ENCODE results near the gene MAPKBP1. TPM values are rescaled to one million over a fixed set of nuclear protein-coding genes. Genes with fewer than 3 reads are reported as not detected.
A peak's percentile ranks its signal among the peaks of the same experiment; 100 is the strongest.

Gene MAPKBP1
- total RNA-seq, 1 donor: 22.8 TPM

DNA sequence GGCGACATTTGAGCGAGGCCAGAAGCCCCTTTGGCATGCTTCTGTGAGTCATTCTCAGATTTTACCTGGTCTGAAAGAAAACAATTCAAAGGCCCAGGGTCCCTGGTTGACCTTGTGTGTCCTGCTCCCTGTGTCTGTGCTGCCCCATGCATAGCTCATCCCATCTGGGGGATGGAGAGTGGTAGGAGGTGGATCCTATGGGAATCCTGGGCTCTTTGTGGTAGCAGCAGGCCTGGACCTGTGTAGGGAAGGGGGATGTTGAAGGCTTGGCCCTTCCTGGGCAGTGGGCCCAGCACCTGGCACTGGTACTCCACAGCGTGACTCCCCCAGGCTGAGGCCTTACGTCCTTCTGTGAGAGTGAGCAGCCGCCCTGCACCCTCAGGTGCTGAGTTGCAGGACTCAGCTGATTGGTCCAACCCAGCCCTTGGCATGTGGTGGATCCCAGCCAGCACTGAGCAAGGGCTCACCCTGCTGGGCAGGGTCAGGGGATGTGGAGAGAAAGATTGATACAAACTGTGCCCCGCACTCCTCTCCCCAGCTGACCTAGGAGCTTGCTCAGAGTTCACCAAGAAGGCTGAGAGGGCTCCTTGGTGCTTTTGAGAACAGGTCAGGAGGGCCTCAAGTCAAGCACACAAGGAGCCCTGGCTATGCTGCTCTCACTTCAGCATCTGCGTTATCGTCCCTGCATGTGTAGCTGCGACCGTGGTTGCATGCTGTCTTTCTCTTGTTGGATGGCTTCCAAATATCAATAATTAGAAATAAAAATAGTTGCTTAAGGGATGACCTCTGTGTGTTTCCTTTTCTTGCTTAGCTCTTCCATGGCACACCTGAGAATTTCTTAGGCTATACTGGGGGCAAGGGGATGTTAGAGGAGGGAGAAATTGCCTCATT is 32.3 kb downstream of the MAPKBP1 start:
- H3K4me2 ChIP-seq (ENCODE audit: insufficient read depth, low read length): no peak overlapping the region
- no peak overlapping the region for H3K27ac ChIP-seq (ENCODE audit: low read depth, low read length)
- H4K20me1 ChIP-seq (ENCODE audit: insufficient read depth, low read length): peaks cover 10% of the 10 kb centered on the region

DNA sequence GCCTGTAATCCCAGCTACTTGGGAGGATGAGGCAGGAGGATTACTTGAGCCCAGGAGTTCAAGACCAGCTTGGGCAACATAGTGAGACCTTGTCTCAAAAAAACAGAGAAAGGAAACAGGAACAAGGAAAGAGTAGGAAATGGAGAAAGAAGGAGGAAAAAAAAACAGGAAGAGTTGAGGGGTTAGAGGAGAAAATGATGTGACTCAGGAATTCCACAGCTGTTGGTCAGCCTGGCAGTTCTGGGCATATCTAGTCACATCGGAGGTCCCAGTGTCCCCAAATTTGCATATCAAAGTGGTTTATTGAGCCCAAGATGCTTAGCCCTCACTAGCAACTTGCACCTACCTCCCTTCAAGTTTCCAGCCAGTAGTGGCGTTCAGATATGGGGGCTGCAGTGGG is 34.8 kb downstream of the MAPKBP1 start:
- Histone ChIP-seq H3K9me3 (ENCODE audit: low read depth, low read length) (no peaks in the 10 kb centered on the region), H3K36me3 (ENCODE audit: insufficient read depth, low read length) (peaks cover 26% of the 10 kb centered on the region), H3K27me3 (ENCODE audit: insufficient read depth, low read length) (no peaks in the 10 kb centered on the region), H4K20me1 (ENCODE audit: insufficient read depth, low read length) (peaks cover 15% of the 10 kb centered on the region), H2AFZ (ENCODE audit: low read length) (no peak overlapping the region), H3K4me3 (ENCODE audit: insufficient read depth, low read length) (no peak overlapping the region), H3K4me1 (ENCODE audit: insufficient read depth, low read length) (peaks cover 6% of the 10 kb centered on the region), H3K79me2 (ENCODE audit: insufficient read depth, low read length) (peaks cover 32% of the 10 kb centered on the region), H3K4me2 (ENCODE audit: insufficient read depth, low read length) (no peak overlapping the region), H3K27ac (ENCODE audit: low read depth, low read length) (no peak overlapping the region)
- TF ChIP-seq, protein P1, sequence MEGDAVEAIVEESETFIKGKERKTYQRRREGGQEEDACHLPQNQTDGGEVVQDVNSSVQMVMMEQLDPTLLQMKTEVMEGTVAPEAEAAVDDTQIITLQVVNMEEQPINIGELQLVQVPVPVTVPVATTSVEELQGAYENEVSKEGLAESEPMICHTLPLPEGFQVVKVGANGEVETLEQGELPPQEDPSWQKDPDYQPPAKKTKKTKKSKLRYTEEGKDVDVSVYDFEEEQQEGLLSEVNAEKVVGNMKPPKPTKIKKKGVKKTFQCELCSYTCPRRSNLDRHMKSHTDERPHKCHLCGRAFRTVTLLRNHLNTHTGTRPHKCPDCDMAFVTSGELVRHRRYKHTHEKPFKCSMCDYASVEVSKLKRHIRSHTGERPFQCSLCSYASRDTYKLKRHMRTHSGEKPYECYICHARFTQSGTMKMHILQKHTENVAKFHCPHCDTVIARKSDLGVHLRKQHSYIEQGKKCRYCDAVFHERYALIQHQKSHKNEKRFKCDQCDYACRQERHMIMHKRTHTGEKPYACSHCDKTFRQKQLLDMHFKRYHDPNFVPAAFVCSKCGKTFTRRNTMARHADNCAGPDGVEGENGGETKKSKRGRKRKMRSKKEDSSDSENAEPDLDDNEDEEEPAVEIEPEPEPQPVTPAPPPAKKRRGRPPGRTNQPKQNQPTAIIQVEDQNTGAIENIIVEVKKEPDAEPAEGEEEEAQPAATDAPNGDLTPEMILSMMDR (IDR thresholded peaks at IDR 0.05; ENCODE audit: extremely low read depth, low read depth, low read length): no peak
- DNase-seq (ENCODE audit: insufficient read length, low spot score, missing footprints): peak; percentile 79

More for the DNA sequence above, 32.3 kb downstream of the MAPKBP1 start:
- TF ChIP-seq, protein P1 (IDR thresholded peaks at IDR 0.05; ENCODE audit: extremely low read depth, low read depth, low read length): no peak
- H3K4me1 ChIP-seq (ENCODE audit: insufficient read depth, low read length): peaks cover 15% of the 10 kb centered on the region
- no peaks in the 10 kb centered on the region for H3K9me3 ChIP-seq (ENCODE audit: low read depth, low read length)
- H3K79me2 ChIP-seq (ENCODE audit: insufficient read depth, low read length): peaks cover 30% of the 10 kb centered on the region
- no peak overlapping the region for H3K4me3 ChIP-seq (ENCODE audit: insufficient read depth, low read length)
- no peak overlapping the region for H2AFZ ChIP-seq (ENCODE audit: low read length)
- DNase-seq (ENCODE audit: insufficient read length, low spot score, missing footprints): no peak
- H3K36me3 ChIP-seq (ENCODE audit: insufficient read depth, low read length): peaks cover 3% of the 10 kb centered on the region
- no peaks in the 10 kb centered on the region for H3K27me3 ChIP-seq (ENCODE audit: insufficient read depth, low read length)

GRCh38 chr15:41809526-41810220 is 35.4 kb downstream of the MAPKBP1 start:
- no peak overlapping the region for H3K27ac ChIP-seq (ENCODE audit: low read depth, low read length)
- H4K20me1 ChIP-seq (ENCODE audit: insufficient read depth, low read length): peaks cover 11% of the 10 kb centered on the region
- DNase-seq (ENCODE audit: insufficient read length, low spot score, missing footprints): no peak
- TF ChIP-seq, protein P1 (IDR thresholded peaks at IDR 0.05; ENCODE audit: extremely low read depth, low read depth, low read length): no peak
- H3K4me2 ChIP-seq (ENCODE audit: insufficient read depth, low read length): no peak overlapping the region
- H3K79me2 ChIP-seq (ENCODE audit: insufficient read depth, low read length): peaks cover 27% of the 10 kb centered on the region
- no peak overlapping the region for H2AFZ ChIP-seq (ENCODE audit: low read length)
- no peak overlapping the region for H3K4me3 ChIP-seq (ENCODE audit: insufficient read depth, low read length)
- H3K36me3 ChIP-seq (ENCODE audit: insufficient read depth, low read length): peaks cover 31% of the 10 kb centered on the region
- no peaks in the 10 kb centered on the region for H3K9me3 ChIP-seq (ENCODE audit: low read depth, low read length)
- H3K4me1 ChIP-seq (ENCODE audit: insufficient read depth, low read length): peaks cover 6% of the 10 kb centered on the region
- no peaks in the 10 kb centered on the region for H3K27me3 ChIP-seq (ENCODE audit: insufficient read depth, low read length)

All from osteoblast (primary cell).